HG02852 (cell line): ENCODE results near the gene ENTPD8.

Experiments
- ATAC-seq: cut with Tn5 transposase; IDR thresholded peaks from one replicate; pipeline ENCODE4 v1.9.1; 2021; ENCODE audit warnings: mild to moderate bottlenecking, moderate library complexity; ENCODE audit not compliant: unreplicated experiment

The ENTPD8 gene, protein sequence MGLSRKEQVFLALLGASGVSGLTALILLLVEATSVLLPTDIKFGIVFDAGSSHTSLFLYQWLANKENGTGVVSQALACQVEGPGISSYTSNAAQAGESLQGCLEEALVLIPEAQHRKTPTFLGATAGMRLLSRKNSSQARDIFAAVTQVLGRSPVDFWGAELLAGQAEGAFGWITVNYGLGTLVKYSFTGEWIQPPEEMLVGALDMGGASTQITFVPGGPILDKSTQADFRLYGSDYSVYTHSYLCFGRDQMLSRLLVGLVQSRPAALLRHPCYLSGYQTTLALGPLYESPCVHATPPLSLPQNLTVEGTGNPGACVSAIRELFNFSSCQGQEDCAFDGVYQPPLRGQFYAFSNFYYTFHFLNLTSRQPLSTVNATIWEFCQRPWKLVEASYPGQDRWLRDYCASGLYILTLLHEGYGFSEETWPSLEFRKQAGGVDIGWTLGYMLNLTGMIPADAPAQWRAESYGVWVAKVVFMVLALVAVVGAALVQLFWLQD

DNA sequence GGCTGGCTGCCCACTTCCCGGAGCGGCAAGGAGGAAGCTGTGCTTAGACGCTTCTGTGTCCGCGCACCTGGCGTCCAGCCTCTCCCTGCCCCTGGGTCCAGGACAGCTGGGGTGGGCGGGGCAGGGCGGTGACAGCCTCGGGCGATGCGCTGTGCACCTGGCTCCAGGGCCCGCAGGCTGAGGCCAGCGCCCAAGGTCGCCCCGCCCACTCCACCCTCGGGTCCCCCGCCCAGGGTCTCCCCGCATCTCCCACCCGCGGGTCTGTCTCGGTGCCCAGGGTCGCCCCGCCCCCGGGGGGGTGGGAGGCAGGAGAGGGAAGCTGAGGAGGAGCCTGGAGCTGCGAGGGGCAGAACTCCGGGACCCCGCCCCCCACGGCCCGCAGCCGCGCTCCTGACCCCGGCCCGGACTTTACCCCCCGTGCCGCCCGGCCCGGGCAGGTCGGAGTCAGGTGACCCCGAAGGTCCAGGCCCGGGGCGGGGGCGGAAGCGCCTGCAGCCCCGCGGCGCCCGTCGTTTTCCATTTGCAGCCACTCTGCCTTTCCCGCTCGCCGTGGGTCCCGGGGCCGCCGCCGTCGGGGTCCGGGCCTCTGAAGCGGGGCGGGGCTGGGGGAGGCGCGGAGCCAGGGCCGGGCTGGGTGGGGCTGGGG, at the start of gene ENTPD8:
Gene ENTPD8, minus strand, starts transcription at position 69 of the 646 bp plus-strand sequence. CDS start 3,072 bp downstream, outside the sequence.
- ATAC-seq: no peak

DNA sequence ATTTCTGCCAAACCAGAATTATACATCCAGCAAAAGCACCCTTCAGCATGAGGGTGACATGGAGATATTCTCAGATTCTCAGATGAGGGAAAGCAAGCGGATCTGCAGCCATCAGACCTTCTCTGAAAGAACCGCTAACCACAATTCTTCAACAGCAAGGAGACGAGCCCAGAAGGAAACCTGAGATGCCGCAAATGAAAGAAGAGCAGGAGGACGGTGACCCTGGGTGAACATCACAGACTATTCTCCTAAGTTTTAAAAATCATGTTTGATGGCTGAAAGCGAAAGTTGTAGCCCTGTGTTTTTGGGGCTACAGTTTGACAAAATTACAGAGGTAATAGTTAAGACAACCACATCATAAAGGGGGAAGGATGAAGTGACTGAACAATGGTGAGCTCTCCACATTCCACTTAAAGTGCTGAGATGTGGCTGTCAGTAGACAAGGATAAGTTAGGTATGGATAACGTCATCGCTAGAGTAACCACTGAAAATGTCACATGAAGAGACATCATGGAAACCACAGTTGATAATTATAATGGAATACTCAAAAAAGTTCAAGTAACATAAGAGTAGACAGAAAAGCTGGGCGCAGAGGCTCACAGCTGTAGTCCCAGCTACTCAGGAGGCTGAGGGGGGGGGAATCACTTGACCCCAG, 49.5 kb upstream of the ENTPD8 start:
- ATAC-seq: no peak

DNA sequence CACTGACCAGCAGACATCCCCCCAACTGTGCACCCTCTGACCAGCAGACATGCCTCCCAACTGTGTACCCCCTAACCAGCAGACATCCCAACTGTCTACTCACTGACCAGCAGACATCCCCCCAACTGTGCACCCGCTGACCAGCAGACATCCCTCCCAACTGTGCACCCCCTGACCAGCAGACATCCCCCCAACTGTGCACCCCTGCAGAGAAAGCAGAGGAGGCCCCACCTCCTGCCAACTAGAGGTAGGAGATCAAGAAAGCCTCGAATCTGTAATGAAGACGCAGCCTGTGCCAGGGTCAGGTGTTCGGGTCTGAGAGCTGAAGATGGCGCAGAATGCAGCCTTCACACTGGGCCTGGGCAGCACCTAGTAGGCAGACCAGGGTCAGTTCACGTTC, 47.7 kb upstream of the ENTPD8 start:
- ATAC-seq: no peak

DNA sequence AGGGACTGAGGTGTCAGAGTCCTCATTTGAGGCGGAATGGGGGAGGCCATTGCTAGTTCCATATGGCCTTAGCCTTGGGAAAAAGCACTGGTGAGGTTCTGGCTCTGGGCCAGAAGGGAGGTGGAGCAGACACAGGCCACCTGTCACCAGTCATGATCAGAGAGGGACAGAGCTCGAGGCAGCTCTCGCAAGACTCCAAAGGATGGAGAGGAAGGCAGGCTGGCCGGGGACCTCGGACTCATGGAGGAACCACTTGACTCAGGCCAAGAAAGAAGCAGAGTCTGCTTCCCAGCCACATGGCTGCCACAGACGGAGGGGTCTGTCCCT, 47.1 kb upstream of the ENTPD8 start:
- no peak for ATAC-seq

DNA sequence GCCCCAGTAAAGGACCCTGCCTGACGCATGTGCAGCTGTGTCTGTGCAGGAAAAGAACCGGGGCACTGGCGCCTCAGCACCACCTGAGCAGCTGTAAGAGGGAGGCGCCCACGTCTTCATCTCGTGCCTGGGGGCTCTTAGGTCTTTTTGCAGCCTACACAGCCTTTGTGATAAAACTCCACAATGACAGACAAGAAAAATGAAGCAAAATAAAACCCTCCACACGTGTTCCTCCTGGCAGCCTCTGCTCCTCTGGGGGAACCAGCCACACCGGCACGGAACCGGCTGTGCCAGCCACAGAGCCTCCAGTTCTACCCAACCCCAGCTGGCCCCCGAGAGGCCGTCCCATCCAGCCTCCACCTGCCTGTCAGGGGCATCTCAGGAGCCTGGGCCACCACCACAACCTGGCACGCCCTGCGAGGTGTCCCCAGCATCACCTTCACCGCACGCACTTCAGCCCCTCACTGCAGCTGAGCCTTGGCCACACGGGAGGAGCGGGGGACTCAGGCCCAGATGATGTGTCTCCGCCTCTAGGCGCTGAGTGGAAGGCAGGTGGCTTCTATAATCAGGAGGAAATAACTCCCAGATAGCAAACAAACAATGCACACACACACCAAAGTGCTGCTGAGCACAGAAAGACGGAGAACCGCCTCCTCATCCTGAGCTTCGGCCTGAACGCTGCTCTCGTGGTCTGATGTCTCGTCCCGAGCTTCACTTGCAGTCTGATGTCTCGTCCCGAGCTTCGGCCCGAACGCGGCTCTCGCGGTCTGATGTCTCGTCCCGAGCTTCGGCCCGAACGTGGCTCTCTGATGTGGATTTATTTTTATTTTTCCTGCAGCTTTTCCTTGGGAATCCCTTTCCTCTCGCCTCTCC, 46.5 kb upstream of the ENTPD8 start:
- ATAC-seq: no peak

DNA sequence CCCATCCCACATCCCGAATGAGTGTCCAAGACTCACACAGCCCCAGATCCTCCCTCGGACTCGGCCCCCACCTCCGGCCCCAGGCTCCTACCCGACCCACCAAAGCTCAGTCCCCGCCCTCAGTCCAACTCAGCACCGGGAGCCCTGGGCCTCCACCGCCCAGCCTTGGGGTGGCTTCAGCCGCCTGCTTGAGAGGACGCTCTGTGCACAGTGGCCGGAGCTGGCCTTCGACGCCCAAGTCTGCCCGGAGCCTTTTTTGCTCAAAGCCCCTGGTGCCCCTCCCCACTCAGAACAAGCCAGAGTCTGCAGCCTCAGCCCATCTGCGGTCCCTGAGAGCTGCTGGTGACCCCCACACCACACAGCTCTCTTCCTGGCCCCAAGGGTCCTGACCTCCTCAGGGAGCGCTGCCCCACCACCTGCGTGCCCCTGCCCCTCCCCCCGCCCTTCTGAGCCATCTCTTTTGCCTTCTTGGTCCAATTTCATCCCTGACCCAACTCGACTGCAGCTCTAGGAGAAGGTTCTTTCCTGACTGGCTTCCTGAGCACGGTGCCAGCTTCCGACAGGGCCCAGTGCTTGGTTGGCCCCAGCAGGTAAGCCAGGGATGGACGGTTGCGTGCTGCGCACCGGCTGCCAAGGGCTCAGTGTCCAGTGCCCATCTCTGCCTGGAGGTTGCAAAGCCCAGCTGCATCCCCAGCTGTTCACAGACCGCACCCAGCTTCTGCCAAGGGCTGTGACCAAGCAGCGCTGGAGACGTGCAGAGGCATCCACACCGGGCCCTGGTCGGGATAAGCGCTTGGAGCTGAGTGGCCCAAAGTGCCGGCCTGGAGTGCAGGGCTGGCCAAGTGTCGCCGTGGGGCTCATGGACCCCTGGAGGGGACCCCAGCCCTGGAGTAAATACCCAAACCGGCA, 45.6 kb upstream of the ENTPD8 start:
- ATAC-seq: no peak

DNA sequence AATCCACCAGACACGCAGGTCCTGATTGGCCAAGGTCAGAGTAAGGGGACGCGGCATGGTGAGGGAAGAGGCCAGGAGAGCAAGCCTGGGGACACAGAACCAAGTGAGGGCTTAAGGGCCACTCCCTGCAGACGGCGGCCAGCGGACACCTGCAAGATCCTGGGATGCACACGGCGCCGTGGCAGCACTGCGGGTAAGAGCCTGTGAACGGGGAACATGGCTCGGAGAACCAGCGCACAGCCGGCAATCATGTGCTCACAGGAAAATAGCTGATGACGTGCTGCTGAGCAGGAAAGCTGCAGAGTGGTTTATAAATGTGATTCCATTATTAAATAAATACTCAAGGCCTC, 45.0 kb upstream of the ENTPD8 start:
- no peak for ATAC-seq

DNA sequence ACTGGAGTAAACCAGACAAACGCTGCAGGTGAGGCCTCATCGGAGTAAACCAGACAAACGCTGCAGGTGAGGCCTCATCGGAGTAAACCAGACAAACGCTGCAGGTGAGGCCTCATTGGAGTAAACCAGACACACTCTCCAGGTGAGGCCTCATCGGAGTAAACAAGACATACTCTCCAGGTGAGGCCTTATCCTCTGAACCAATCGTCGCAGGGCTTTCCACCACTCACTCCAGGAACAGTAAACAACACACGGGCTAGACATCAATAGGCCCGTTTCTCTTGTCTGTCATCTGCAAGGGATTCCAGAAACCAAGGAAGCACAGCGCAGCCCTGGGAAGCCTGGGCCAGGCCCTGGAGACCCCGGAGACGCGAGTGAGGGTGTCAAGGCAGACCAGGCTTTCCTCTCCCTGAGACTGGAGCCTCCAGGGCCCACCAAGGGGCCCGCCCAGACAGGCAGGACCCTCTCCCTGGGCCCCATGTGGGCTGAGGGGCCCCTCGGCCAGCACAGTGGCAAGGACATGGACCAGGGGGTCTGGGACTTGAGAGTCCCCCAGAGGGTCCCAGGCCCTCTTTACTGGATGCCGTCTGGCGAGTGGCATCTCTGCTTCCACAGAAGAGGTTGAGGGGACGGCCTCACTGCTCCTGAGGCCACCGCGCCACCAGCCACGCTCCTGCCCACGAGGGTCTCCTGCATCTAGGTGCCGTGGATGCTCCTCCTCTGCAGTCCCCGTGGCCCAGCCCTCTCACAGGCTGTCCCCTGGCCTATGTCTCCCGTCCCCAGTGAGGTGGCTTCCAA, 44.4 kb upstream of the ENTPD8 start:
- no peak for ATAC-seq

DNA sequence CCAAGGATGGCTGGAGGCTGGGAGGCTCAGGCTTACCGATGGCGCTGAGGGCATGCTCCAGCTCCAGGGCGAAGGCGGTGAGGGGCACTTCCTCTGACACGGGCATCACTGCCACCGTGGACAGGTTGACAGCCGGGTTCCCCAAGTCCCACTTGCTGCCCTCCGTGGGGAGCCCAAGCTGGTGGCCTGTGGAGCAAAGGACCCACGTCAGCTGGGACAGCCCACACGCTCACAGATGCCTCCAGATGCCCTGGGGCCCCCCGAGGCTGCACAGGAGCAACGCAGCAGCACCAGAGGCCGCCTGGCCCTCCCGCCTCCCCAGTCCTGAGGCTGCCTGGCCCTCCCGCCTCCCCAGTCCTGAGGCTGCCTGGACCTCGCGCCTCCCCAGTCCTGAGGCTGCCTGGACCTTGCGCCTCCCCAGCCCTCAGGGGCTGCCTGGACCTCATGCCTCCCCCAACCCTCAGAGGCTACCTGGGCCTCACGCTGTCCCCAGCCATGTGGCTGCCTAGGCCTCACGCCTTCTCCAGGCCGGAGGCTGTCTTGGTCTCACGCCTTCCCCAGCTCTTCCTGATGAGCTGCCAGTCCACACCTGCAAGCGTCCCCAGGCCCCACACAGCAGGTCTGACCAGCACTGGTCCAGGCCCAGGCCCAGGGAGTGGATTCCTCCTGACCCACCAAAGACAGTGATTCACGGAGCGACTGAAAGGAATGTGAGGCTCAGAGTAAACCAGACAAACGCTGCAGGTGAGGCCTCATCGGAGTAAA, 43.6 kb upstream of the ENTPD8 start:
- no peak for ATAC-seq

DNA sequence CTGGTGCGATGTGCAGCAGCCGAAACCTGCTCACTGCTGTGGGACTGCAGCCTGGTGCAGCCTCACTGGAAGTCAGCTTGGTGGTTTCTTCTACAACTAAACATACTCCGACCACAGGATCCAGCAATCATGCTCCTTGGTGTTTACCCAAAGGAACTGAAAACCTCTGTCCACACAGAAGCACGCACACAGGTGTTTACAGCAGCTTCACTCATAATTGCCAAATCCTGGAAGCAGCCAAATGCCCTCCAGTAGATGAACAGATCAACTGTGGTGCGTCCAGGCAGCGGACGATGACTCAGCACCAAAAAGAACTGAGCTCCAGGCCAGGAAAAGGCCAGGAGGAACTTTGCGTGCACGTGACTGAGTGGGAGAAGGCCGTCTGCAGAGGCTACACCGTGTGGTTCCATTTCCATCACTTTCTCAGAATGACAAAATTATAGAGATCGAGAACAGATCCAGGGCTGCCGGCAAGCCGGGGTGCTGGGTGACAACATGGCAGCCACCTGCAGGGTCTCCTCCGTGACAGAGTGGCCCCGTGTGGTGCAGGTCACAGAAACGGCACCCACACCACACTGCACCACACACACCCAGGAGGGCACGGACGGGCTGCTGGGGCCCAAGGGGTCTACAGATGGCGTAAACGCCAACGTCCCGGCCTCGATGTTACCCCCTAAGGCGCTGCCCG, 41.1 kb upstream of the ENTPD8 start:
- no peak for ATAC-seq

DNA sequence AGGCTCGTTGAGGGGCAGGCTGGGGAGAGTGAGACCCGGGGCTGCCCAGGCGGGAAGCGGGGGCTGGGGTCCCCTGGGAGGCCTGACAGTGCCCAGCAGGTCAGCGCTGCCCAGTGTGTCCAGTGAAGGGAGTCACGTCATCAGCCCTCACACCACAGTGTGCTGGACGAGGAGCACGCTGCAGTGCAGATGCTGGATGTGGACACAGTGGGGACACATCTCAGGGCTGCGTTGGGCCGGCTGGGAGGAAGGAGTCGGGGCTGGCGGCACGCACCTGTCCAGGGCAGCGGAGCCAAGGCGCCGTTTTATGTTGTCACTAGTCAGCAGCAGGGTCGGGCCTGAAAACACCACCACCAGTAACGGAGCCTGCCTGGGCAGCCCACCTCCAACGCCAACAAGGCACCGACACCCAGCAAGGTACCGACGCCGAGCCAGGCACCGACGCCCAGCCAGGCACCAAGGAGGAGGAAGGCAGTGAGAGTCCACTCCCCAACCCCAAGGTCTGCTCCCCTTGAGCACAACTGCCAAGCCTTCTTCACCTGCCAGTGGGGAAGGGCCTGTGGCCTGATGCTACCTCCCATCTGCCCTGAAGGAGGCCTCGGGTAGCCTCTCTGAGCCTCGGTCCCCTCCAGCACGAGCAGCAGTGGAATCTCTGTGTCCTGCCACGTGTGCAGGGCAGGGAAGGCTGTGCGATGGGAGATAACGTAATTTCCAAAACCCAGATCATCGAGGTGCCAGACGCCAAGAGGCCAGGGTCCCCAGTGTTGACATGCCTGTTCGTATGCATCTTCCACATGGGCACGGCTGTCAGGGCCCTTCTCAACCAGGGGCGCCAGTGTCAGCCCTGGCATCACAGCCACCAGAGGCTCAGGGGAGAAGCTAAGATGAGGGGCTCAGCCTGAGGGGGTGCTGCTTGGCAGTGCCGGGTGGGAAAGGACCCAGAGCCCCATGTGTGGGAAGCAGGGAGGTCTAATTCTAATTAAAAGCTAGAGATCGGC, 39.8 kb upstream of the ENTPD8 start:
- ATAC-seq: no peak

DNA sequence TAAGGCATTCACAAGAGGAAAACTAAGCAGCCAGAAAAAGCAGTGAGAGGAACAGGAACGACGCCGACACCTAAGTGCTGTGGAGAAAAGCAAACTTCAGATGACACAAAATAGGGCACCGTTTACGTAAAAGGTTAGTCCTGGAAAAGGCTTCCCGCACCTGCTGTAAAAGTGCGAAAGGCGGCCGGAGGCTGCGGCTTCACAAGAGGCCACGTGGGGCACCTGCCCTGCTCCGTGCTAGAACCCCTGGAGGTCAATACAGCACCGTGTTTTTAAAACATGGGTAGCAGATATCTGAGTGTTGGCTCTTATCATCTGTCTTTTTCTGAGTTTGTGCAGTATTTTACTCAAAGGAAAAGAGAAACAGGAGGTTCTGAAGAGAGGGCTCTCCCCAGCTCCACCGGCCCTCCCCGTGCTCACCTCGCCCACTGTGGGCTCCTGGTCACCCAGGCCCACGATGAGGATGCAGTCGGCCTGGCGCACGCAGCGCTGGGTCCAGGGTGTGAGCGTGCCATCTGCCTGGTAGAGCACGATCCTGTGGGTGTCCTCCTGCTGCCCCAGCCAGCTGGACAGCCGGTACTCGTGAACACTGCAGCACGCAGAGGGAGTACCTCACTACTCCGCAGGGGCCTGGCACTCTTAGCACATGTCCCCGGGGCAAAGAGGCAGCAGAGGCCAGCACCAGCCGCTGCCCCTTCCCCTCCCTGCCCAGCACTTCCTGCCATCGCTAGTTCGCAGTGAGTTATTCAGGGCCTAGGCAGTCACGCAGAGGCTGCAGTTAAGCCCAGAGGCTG, 38.9 kb upstream of the ENTPD8 start:
- ATAC-seq: no peak

DNA sequence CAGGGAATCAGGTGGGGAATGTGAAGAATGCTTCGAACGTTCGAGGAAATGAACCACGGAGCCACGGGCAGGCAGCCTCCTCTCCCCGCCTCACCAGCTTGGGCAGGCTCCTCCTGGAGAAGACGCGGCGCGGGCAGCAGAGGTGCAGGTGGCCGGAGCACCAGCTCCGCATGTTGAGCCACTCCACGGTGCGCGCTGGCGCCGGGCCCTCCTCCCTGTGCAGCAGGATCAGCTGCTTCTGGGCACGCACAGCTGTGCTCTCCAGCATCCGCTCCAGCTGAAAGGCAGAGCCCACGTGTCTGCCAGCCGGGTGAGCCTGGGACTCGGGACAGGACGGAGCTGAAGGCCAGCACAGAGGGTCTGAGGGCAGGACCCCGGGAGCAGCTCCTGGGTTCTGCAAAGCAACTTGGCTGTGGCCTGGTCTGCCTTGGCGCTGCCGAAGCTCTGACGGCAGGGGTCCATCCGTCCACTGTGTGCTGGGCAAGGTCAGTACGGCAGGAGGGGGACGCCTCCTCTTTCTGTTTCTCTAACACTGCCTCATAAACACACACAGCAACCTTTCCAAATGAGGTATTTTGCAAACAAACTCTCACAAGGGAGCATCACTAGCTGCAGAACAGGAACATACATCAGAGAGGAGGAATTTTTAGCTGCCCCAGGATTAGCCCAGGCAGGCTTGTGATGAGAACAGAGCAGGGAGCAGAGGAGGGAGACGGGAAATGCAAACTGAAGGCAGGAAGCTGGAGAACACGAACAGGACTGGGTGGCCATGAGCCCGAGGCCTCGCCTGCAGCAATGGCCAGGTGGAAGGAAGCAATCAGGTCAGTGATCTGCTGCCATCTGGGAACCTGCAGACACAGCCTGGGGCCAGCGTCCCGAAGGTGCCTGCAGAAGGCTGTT, 38.1 kb upstream of the ENTPD8 start:
- no peak for ATAC-seq

DNA sequence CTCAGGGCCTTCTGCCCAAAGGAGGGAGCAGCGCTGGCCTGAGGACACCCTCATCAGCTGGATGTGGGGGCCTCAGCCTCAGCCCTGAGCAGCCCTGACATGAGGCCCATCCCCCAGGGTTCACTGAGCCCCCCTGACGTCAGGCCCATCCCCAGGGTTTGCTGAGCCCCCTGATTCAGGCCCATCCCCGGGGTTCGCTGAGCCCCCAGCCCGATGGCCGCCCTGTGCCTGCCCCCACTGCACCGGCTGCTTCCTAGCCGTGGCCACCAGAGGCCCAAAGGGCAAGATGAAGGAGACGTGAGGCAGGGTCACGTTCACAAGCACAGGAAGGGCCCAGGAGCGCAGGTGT, 37.4 kb upstream of the ENTPD8 start:
- ATAC-seq: no peak
